ENCODE results near the gene FKBP2. TPM values are rescaled to one million over a fixed set of nuclear protein-coding genes. Genes with fewer than 3 reads are reported as not detected.

Gene FKBP2
- total RNA-seq, 2 experiments from 2014 or later: 17.2 to 20.0 TPM

GRCh38 chr11:64230171-64230984 lies 10.5 kb upstream of the FKBP2 start, which contains the start of gene DNAJC4:
DNAJC4 (plus strand) TSS chr11:64230548; CDS start chr11:64230855, 307 bp downstream.
- Mint-ChIP-seq H3K27me3 (ENCODE audit: low read depth) (no peaks in the 10 kb centered on the region), H3K36me3 (ENCODE audit: low read depth) (peaks cover 2% of the 10 kb centered on the region), H3K4me3 (peak within 1 kb of the TSS; percentile 78), H3K4me1 (ENCODE audit: low read depth) (peaks cover 43% of the 10 kb centered on the region), H3K27ac (peak within 1 kb of the TSS; percentile 75), H3K9me3 (no peaks in the 10 kb centered on the region)
- intact Hi-C loops (cut with micrococcal nuclease): loop anchor here (1.0 to 2.0 kb wide), 5 partner anchors 11 to 75 kb away; partner anchors contain the start of genes ESRRA, FKBP2 and PPP1R14B
- CTCF ChIA-PET: no interaction called here
- DNase-seq: peak; percentile 94

GRCh38 chr11:64230985-64231365 lies 9.9 kb upstream of the FKBP2 start:
- no peaks in the 10 kb centered on the region for H3K9me3 Mint-ChIP-seq
- H3K36me3 Mint-ChIP-seq (ENCODE audit: low read depth): peaks cover 3% of the 10 kb centered on the region
- H3K4me1 Mint-ChIP-seq (ENCODE audit: low read depth): peaks cover 47% of the 10 kb centered on the region
- peak overlapping the region; percentile 75 for H3K27ac Mint-ChIP-seq
- peak overlapping the region; percentile 78 for H3K4me3 Mint-ChIP-seq
- CTCF ChIA-PET: no interaction called here
- no peak for DNase-seq
- intact Hi-C loops (cut with micrococcal nuclease): loop anchor here (1.0 to 2.0 kb wide), 5 partner anchors 10 to 74 kb away; partner anchors contain the start of genes ESRRA, FKBP2 and PPP1R14B
- H3K27me3 Mint-ChIP-seq (ENCODE audit: low read depth): no peaks in the 10 kb centered on the region

- H3K9me3 Mint-ChIP-seq: no peaks in the 10 kb centered on the region
- H3K4me1 Mint-ChIP-seq (ENCODE audit: low read depth): peaks cover 47% of the 10 kb centered on the region
- DNase-seq: no peak
- peaks cover 3% of the 10 kb centered on the region for H3K36me3 Mint-ChIP-seq (ENCODE audit: low read depth)
- intact Hi-C loops (cut with micrococcal nuclease): loop anchor here (2.0 kb wide), 1 partner anchor 15 kb away; the partner anchor contains the start of gene PPP1R14B
- H3K4me3 Mint-ChIP-seq: peak overlapping the region; percentile 78
- H3K27ac Mint-ChIP-seq: no peak overlapping the region
- CTCF ChIA-PET: interaction anchor here (1.6 kb wide), 1 partner anchor 27 kb away, joined by 7 read pairs; no protein-coding TSS in a partner anchor
- no peaks in the 10 kb centered on the region for H3K27me3 Mint-ChIP-seq (ENCODE audit: low read depth)
These were observed 9.3 kb upstream of the FKBP2 start for GRCh38 chr11:64231546-64231945.

GRCh38 chr11:64232182-64232966 lies 8.5 kb upstream of the FKBP2 start:
- no peaks in the 10 kb centered on the region for H3K27me3 Mint-ChIP-seq (ENCODE audit: low read depth)
- H3K4me1 Mint-ChIP-seq (ENCODE audit: low read depth): peaks cover 44% of the 10 kb centered on the region
- peak overlapping the region; percentile 39 for H3K27ac Mint-ChIP-seq
- H3K9me3 Mint-ChIP-seq: no peaks in the 10 kb centered on the region
- CTCF ChIA-PET: interaction anchor here (1.6 kb wide), 1 partner anchor 28 kb away, joined by 7 read pairs; no protein-coding TSS in a partner anchor
- H3K36me3 Mint-ChIP-seq (ENCODE audit: low read depth): peaks cover 4% of the 10 kb centered on the region
- peak overlapping the region; percentile 78 for H3K4me3 Mint-ChIP-seq
- intact Hi-C loops (cut with micrococcal nuclease): no loop called here
- DNase-seq: no peak

GRCh38 chr11:64232967-64233315 lies 8.0 kb upstream of the FKBP2 start:
- H3K36me3 Mint-ChIP-seq (ENCODE audit: low read depth): peaks cover 4% of the 10 kb centered on the region
- DNase-seq: no peak
- intact Hi-C loops (cut with micrococcal nuclease): no loop called here
- H3K4me3 Mint-ChIP-seq: peak overlapping the region; percentile 61
- H3K27ac Mint-ChIP-seq: no peak overlapping the region
- peaks cover 39% of the 10 kb centered on the region for H3K4me1 Mint-ChIP-seq (ENCODE audit: low read depth)
- H3K27me3 Mint-ChIP-seq (ENCODE audit: low read depth): no peaks in the 10 kb centered on the region
- H3K9me3 Mint-ChIP-seq: no peaks in the 10 kb centered on the region
- CTCF ChIA-PET: interaction anchor here (1.6 kb wide), 1 partner anchor 28 kb away, joined by 7 read pairs; no protein-coding TSS in a partner anchor

GRCh38 chr11:64233913-64234586 lies 6.8 kb upstream of the FKBP2 start, which contains the start of gene VEGFB:
VEGFB (plus strand) TSS chr11:64234584; CDS start chr11:64234834, 250 bp downstream.
- H3K4me1 Mint-ChIP-seq (ENCODE audit: low read depth): peaks cover 33% of the 10 kb centered on the region

GRCh38 chr11:64234647-64235379 lies 6.1 kb upstream of the FKBP2 start:
- peaks cover 7% of the 10 kb centered on the region for H3K36me3 Mint-ChIP-seq (ENCODE audit: low read depth)
- peak; percentile 47 for DNase-seq
- no peaks in the 10 kb centered on the region for H3K9me3 Mint-ChIP-seq
- intact Hi-C loops (cut with micrococcal nuclease): no loop called here
- peak overlapping the region; percentile 59 for H3K27ac Mint-ChIP-seq
- no peaks in the 10 kb centered on the region for H3K27me3 Mint-ChIP-seq (ENCODE audit: low read depth)
- CTCF ChIA-PET: no interaction called here
- peaks cover 31% of the 10 kb centered on the region for H3K4me1 Mint-ChIP-seq (ENCODE audit: low read depth)
- peak overlapping the region; percentile 81 for H3K4me3 Mint-ChIP-seq

More at GRCh38 chr11:64233913-64234586, 6.8 kb upstream of the FKBP2 start, which contains the start of gene VEGFB:
- Mint-ChIP-seq H3K4me3 (peak within 1 kb of the TSS; percentile 81), H3K27ac (peak within 1 kb of the TSS; percentile 59), H3K36me3 (ENCODE audit: low read depth) (peaks cover 4% of the 10 kb centered on the region), H3K27me3 (ENCODE audit: low read depth) (no peaks in the 10 kb centered on the region), H3K9me3 (no peaks in the 10 kb centered on the region)
- DNase-seq: peak; percentile 57
- intact Hi-C loops (cut with micrococcal nuclease): no loop called here
- CTCF ChIA-PET: no interaction called here

- DNase-seq: no peak
- H3K27me3 Mint-ChIP-seq (ENCODE audit: low read depth): no peaks in the 10 kb centered on the region
- peak overlapping the region; percentile 81 for H3K4me3 Mint-ChIP-seq
- H3K9me3 Mint-ChIP-seq: no peaks in the 10 kb centered on the region
- intact Hi-C loops (cut with micrococcal nuclease): no loop called here
- peaks cover 35% of the 10 kb centered on the region for H3K4me1 Mint-ChIP-seq (ENCODE audit: low read depth)
- CTCF ChIA-PET: interaction anchor here (1.0 to 1.3 kb wide), 2 partner anchors 9 to 42 kb away, joined by 3 read pairs; no protein-coding TSS in a partner anchor
- H3K36me3 Mint-ChIP-seq (ENCODE audit: low read depth): peaks cover 10% of the 10 kb centered on the region
- H3K27ac Mint-ChIP-seq: peak overlapping the region; percentile 59
These were observed 5.3 kb upstream of the FKBP2 start for GRCh38 chr11:64235437-64236161.

GRCh38 chr11:64237484-64237951 lies 3.4 kb upstream of the FKBP2 start:
- Mint-ChIP-seq H3K4me1 (ENCODE audit: low read depth) (peaks cover 27% of the 10 kb centered on the region), H3K27me3 (ENCODE audit: low read depth) (no peaks in the 10 kb centered on the region), H3K9me3 (no peaks in the 10 kb centered on the region), H3K4me3 (no peak overlapping the region), H3K27ac (peak overlapping the region; percentile 59), H3K36me3 (ENCODE audit: low read depth) (peaks cover 11% of the 10 kb centered on the region)
- CTCF ChIA-PET: interaction anchor here (0.7 to 2.7 kb wide), 4 partner anchors 31 to 118 kb away, joined by 3 to 6 read pairs (median 4); partner anchors contain the start of genes CATSPERZ and FERMT3
- no peak for DNase-seq
- intact Hi-C loops (cut with micrococcal nuclease): no loop called here

GRCh38 chr11:64238076-64238475 lies 2.8 kb upstream of the FKBP2 start:
- Mint-ChIP-seq H3K27me3 (ENCODE audit: low read depth) (no peaks in the 10 kb centered on the region), H3K27ac (peak overlapping the region; percentile 98), H3K4me3 (no peak overlapping the region), H3K9me3 (no peaks in the 10 kb centered on the region), H3K4me1 (ENCODE audit: low read depth) (peaks cover 30% of the 10 kb centered on the region), H3K36me3 (ENCODE audit: low read depth) (peaks cover 14% of the 10 kb centered on the region)
- CTCF ChIA-PET: interaction anchor here (0.8 to 2.7 kb wide), 3 partner anchors 47 to 67 kb away, joined by 3 to 6 read pairs (median 3); partner anchors contain the start of genes CATSPERZ and GPR137
- no peak for DNase-seq
- intact Hi-C loops (cut with micrococcal nuclease): no loop called here

All from activated naive CD4-positive, alpha-beta T cell treated with anti-CD3 and anti-CD28 coated beads for 36 hours (primary cell).